ENCODE data around the gene DSG2. TPM values are rescaled to one million over a fixed set of nuclear protein-coding genes. Genes with fewer than 3 reads are reported as not detected.

Gene DSG2
- total RNA-seq, 2 experiments from 2014 or later = 0.11 to 0.14 TPM

DNA sequence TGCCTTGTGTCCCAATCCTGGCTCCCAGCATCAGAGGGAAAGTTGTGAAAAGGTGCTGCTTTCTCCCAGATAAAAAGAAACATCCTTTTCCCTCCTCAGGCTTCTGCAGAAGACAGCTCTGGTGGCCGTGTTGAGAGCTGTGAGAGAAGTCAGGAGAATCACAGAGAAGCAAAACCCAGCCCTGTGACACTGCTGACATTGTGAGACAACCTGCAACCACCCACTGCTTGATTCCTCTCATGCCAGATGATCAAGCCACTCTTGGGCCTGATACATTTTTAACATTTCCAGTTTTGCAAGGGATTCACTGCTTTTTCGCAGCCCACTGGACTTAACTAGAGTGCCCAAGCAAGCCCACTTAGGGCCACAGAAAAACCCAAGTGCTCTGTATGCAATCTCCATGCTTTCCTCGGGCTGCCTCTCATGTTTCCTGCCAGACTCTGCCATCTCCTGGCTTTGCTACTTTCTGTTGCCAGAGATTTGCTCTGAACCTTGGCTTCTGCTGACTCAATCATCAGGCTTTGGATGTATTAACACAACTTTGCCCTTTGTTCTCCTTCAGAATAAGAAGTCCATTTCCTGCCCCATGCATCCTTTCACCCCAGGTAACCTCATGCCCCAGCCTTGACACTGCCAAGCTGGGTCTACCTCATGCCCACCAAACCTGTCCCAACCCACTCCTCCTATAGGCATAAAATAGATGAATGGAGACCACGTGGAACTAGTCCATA, 68.8 kb downstream of the DSG2 start:
- intact Hi-C loops (cut with DNase I, micrococcal nuclease) = no loop called here
- ATAC-seq (ENCODE audit: poor library complexity) (no peak), DNase-seq (no peak)
- H3K27me3 Mint-ChIP-seq = no peaks in the 10 kb centered on the region
- no peak overlapping the region for H3K4me3 ChIP-seq (ENCODE audit: low read length)
- no peaks in the 10 kb centered on the region for H3K9me3 ChIP-seq (ENCODE audit: control insufficient read depth in 1 of 2, insufficient read depth in 1 of 2, low read length in 2 of 2)
- CTCF ChIA-PET = no interaction called here
- no peaks in the 10 kb centered on the region for H3K9me3 Mint-ChIP-seq
- no peaks in the 10 kb centered on the region for H3K36me3 Mint-ChIP-seq (ENCODE audit: low read depth)
- H3K4me1 ChIP-seq (ENCODE audit: insufficient read depth, low read length) = no peaks in the 10 kb centered on the region
- no peak overlapping the region for H3K27ac Mint-ChIP-seq
- no peak overlapping the region for H3K27ac ChIP-seq (ENCODE audit: low read depth in 1 of 2, low read length in 2 of 2)
- no peak overlapping the region for H3K4me3 Mint-ChIP-seq
- H3K27me3 ChIP-seq (ENCODE audit: control insufficient read depth in 1 of 2, insufficient read depth in 2 of 2, low read length in 2 of 2) = no peaks in the 10 kb centered on the region
- no peaks in the 10 kb centered on the region for H3K4me1 Mint-ChIP-seq (ENCODE audit: low read depth)
- no peaks in the 10 kb centered on the region for H3K36me3 ChIP-seq (ENCODE audit: insufficient read depth, low read length)
- POLR2A ChIA-PET = no interaction called here
- TF ChIP-seq, protein P1, sequence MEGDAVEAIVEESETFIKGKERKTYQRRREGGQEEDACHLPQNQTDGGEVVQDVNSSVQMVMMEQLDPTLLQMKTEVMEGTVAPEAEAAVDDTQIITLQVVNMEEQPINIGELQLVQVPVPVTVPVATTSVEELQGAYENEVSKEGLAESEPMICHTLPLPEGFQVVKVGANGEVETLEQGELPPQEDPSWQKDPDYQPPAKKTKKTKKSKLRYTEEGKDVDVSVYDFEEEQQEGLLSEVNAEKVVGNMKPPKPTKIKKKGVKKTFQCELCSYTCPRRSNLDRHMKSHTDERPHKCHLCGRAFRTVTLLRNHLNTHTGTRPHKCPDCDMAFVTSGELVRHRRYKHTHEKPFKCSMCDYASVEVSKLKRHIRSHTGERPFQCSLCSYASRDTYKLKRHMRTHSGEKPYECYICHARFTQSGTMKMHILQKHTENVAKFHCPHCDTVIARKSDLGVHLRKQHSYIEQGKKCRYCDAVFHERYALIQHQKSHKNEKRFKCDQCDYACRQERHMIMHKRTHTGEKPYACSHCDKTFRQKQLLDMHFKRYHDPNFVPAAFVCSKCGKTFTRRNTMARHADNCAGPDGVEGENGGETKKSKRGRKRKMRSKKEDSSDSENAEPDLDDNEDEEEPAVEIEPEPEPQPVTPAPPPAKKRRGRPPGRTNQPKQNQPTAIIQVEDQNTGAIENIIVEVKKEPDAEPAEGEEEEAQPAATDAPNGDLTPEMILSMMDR (IDR thresholded peaks at IDR 0.05) = no peak

DNA sequence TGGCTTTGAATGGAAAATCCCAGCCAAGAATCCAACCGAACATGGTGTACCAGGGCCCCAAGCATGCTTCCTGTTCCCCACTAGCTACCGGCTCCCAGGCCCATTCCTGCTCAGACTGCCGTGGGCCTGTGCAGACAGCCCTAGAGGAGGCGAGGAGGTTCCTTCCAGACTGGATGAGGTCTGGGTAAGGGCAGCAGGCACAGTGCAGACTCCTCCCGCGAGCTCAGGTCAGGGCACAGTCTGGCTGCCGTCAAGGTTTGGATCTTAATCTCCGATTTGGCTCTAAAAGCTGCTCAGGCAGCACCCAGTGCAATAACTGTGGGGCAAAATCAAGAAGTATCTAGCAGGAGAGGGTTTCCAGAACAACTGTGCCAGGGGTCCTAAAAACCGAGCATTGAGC, 74.4 kb downstream of the DSG2 start:
- no peaks in the 10 kb centered on the region for H3K9me3 Mint-ChIP-seq
- DNase-seq (no peak), ATAC-seq (ENCODE audit: poor library complexity) (no peak)
- TF ChIP-seq, protein P1 (IDR thresholded peaks at IDR 0.05) = no peak
- Histone ChIP-seq H3K4me3 (ENCODE audit: low read length) (no peak overlapping the region), H3K27ac (ENCODE audit: low read depth in 1 of 2, low read length in 2 of 2) (no peak overlapping the region), H3K9me3 (ENCODE audit: control insufficient read depth in 1 of 2, insufficient read depth in 1 of 2, low read length in 2 of 2) (no peaks in the 10 kb centered on the region), H3K27me3 (ENCODE audit: control insufficient read depth in 1 of 2, insufficient read depth in 2 of 2, low read length in 2 of 2) (no peaks in the 10 kb centered on the region), H3K4me1 (ENCODE audit: insufficient read depth, low read length) (no peaks in the 10 kb centered on the region), H3K36me3 (ENCODE audit: insufficient read depth, low read length) (no peaks in the 10 kb centered on the region)
- H3K27ac Mint-ChIP-seq = no peak overlapping the region
- intact Hi-C loops (cut with DNase I, micrococcal nuclease) = no loop called here
- no peaks in the 10 kb centered on the region for H3K27me3 Mint-ChIP-seq
- ChIA-PET CTCF (interaction anchor here (1.1 kb wide), 1 partner anchor 22 kb away, joined by 3 read pairs; no protein-coding TSS in a partner anchor), POLR2A (no interaction called here)
- no peak overlapping the region for H3K4me3 Mint-ChIP-seq
- H3K4me1 Mint-ChIP-seq (ENCODE audit: low read depth) = no peaks in the 10 kb centered on the region
- H3K36me3 Mint-ChIP-seq (ENCODE audit: low read depth) = no peaks in the 10 kb centered on the region

DNA sequence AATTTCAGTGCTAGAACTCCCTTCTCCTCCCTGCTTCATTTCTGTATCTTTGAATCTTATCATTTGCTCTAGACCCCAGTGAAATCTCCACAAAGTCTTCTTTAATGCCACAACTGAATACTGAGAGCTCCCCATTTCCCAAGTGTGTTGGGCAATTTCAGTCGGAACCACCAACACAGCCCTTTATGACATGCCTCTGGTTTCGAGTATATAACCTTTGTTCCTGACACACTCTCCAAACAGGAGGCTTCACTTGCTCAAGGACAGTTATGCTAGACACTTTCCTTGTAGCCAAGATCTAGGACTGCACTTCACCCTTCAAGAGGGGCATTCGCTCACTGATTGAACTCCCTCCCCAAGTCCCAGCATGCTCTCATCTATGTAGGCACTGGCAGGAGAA, 75.1 kb downstream of the DSG2 start:
- CTCF ChIA-PET = interaction anchor here (1.1 kb wide), 1 partner anchor 23 kb away, joined by 3 read pairs; no protein-coding TSS in a partner anchor
- no peaks in the 10 kb centered on the region for H3K9me3 Mint-ChIP-seq

More for the DNA sequence above, 75.1 kb downstream of the DSG2 start:
- POLR2A ChIA-PET = no interaction called here
- Histone ChIP-seq H3K27ac (ENCODE audit: low read depth in 1 of 2, low read length in 2 of 2) (no peak overlapping the region), H3K4me1 (ENCODE audit: insufficient read depth, low read length) (no peaks in the 10 kb centered on the region), H3K4me3 (ENCODE audit: low read length) (no peak overlapping the region), H3K27me3 (ENCODE audit: control insufficient read depth in 1 of 2, insufficient read depth in 2 of 2, low read length in 2 of 2) (no peaks in the 10 kb centered on the region), H3K9me3 (ENCODE audit: control insufficient read depth in 1 of 2, insufficient read depth in 1 of 2, low read length in 2 of 2) (no peaks in the 10 kb centered on the region), H3K36me3 (ENCODE audit: insufficient read depth, low read length) (no peaks in the 10 kb centered on the region)
- Mint-ChIP-seq H3K4me3 (no peak overlapping the region), H3K4me1 (ENCODE audit: low read depth) (no peaks in the 10 kb centered on the region), H3K27ac (no peak overlapping the region), H3K27me3 (no peaks in the 10 kb centered on the region), H3K36me3 (ENCODE audit: low read depth) (no peaks in the 10 kb centered on the region)
- intact Hi-C loops (cut with DNase I, micrococcal nuclease) = no loop called here
- no peak for ATAC-seq (ENCODE audit: poor library complexity)
- TF ChIP-seq, protein P1 (IDR thresholded peaks at IDR 0.05) = no peak
- no peak for DNase-seq

Measured in CD4-positive, alpha-beta T cell (primary cell).